Upper lobe of left lung (tissue), 6 donors: ENCODE results near the gene PMVK. TPM values are rescaled to one million over a fixed set of nuclear protein-coding genes. Genes with fewer than 3 reads are reported as not detected.

ENCODE experiments used
- ATAC-seq, 2 donors: fragments of 200-7000 bp; cut with Tn5 transposase; one replicate each; pipeline ENCODE4 v1.9.1; 2022; ENCODE audit warnings: mild to moderate bottlenecking in 2 of 2, moderate library complexity in 2 of 2; ENCODE audit not compliant: low FRiP score in 2 of 2
- DNase-seq, 2 donors: peaks; one replicate each; pipeline ENCODE4 v3.0.0-alpha.2; 2019 to 2020
- H3K27ac ChIP-seq, 4 donors: fragments of 200-600 bp; sonication (generic); one replicate each; pipeline ENCODE4 v1.5.1; 2016 to 2019
- H3K27me3 ChIP-seq, 4 donors: fragments of 200-600 bp; sonication (generic); one replicate each; pipeline ENCODE4 v1.5.1; 2017 to 2019
- H3K36me3 ChIP-seq, 4 donors: fragments of 200-600 bp; sonication (generic); one replicate each; pipeline ENCODE4 v1.5.1; 2016 to 2019
- H3K4me1 ChIP-seq, 4 donors: fragments of 200-600 bp; sonication (generic); one replicate each; pipeline ENCODE4 v1.5.1; 2018 to 2019
- H3K4me3 ChIP-seq, 4 donors: fragments of 200-600 bp; sonication (generic); one replicate each; pipeline ENCODE4 v1.5.1; 2017 to 2019; ENCODE audit warnings: mild to moderate bottlenecking in 2 of 4, moderate library complexity in 1 of 4
- H3K9me3 ChIP-seq, 4 donors: fragments of 200-600 bp; sonication (generic); one replicate each; pipeline ENCODE4 v1.5.1; 2018 to 2019
- CTCF ChIP-seq, 6 experiments: fragments of 450-650 bp in 4 of 6; fragments of 200-600 bp in 2 of 6; sonication (generic) in 2 of 6; IDR thresholded peaks; one replicate each; pipeline ENCODE4 v1.5.1; 2016 to 2019; ENCODE audit warnings: antibody characterized with exemption in 6 of 6
- EP300 ChIP-seq, 4 donors: sonication (generic); formaldehyde crosslinking; IDR thresholded peaks; one replicate each; pipeline ENCODE4 v1.5.1; 2017; ENCODE audit warnings: antibody characterized with exemption in 4 of 4, control low read depth in 2 of 4
- POLR2A ChIP-seq, 4 donors: fragments of 450-650 bp; IDR thresholded peaks; one replicate each; pipeline ENCODE4 v1.5.1; 2016 to 2017; ENCODE audit warnings: antibody characterized with exemption in 4 of 4, mild to moderate bottlenecking in 2 of 4
- POLR2AphosphoS5 ChIP-seq, 2 donors: sonication (generic); formaldehyde crosslinking; IDR thresholded peaks; one replicate each; pipeline ENCODE4 v1.5.1; 2017; ENCODE audit warnings: antibody characterized with exemption in 2 of 2
- WGBS, 2 donors: methylation state at CpG; one replicate each; pipeline ENCODE4 v1.1.5; 2017 to 2018; 5-methylcytosine and 5-hydroxymethylcytosine counted together
- total RNA-seq, 6 donors: library from RNA; depleted of rRNA in 4 of 6; stranded (reverse); fragments of >200 nt in 4 of 6; gene quantifications; one replicate each; pipeline versions ENCODE4 v1.1.0 to v1.2.1, GENCODE V29; 2016 to 2021
- donor health status: DM: no; HTN: no; CAD: no; lungs with moderate emphysema.
- donor health status: DM: no; HTN: yes; CAD: no; lungs with severe emphysema.

The PMVK gene
- total RNA-seq, 6 donors from 2014 or later = 9.4 to 51.6 (median 29.8) TPM

GRCh38 chr1:154973344-154974101, 37.0 kb upstream of the PMVK start:
- ATAC-seq = peak; percentile 80 to 88
- Histone ChIP-seq H3K4me1 (peaks cover 44 to 59% (median 55%) of the 10 kb centered on the region in 4 donors), H3K36me3 (peaks cover 0 to 9% (median 4%) of the 10 kb centered on the region in 4 donors), H3K4me3 (peak overlapping the region; percentile 26 to 74 (median 63)), H3K9me3 (no peaks in the 10 kb centered on the region), H3K27me3 (no peaks in the 10 kb centered on the region), H3K27ac (peak overlapping the region; percentile 97 to 99 (median 98))
- WGBS, 2 donors = 3 to 6% methylated on average over 35 to 37 of the region's 37 CpGs
- DNase-seq = peak in 1 of 2 donors; percentile 97
- peak in 1 of 6 experiments; percentile 6 for TF ChIP-seq CTCF (IDR thresholded peaks at IDR 0.05)
- peak in 2 of 4 donors; percentile 44 to 59 for TF ChIP-seq POLR2A (IDR thresholded peaks at IDR 0.05)
- TF ChIP-seq EP300 (IDR thresholded peaks at IDR 0.05) = peak in 1 of 4 donors; percentile 0
- peak; percentile 64 to 86 for TF ChIP-seq POLR2AphosphoS5 (IDR thresholded peaks at IDR 0.05)

GRCh38 chr1:154972517-154973343, 36.2 kb upstream of the PMVK start:
- Histone ChIP-seq H3K36me3 (peaks cover under 1 to 17% (median 10%) of the 10 kb centered on the region in 4 donors), H3K4me1 (peaks cover 45 to 63% (median 60%) of the 10 kb centered on the region in 4 donors), H3K27me3 (no peaks in the 10 kb centered on the region), H3K27ac (peak overlapping the region; percentile 97 to 99 (median 98)), H3K4me3 (peak overlapping the region in 3 of 4 donors; percentile 61 to 74 (median 65)), H3K9me3 (no peaks in the 10 kb centered on the region)
- 23 to 27% methylated on average over 18 of the region's 18 CpGs for WGBS, 2 donors
- ATAC-seq (peak in 1 of 2 donors; percentile 28), DNase-seq (peak in 1 of 2 donors; percentile 90)
- TF ChIP-seq POLR2A (IDR thresholded peaks at IDR 0.05) (peak in 1 of 4 donors; percentile 46), CTCF (IDR thresholded peaks at IDR 0.05) (no peak), EP300 (IDR thresholded peaks at IDR 0.05) (peak in 3 of 4 donors; percentile 68 to 87 (median 75)), POLR2AphosphoS5 (IDR thresholded peaks at IDR 0.05) (peak; percentile 89 to 95)

GRCh38 chr1:154972213-154972516, 35.6 kb upstream of the PMVK start:
- Histone ChIP-seq H3K36me3 (peaks cover 3 to 23% (median 16%) of the 10 kb centered on the region in 4 donors), H3K27me3 (no peaks in the 10 kb centered on the region), H3K27ac (peak overlapping the region; percentile 97 to 99 (median 98)), H3K4me1 (peaks cover 50 to 68% (median 64%) of the 10 kb centered on the region in 4 donors), H3K4me3 (peak overlapping the region in 2 of 4 donors; percentile 11 to 61), H3K9me3 (no peaks in the 10 kb centered on the region)
- ATAC-seq (no peak), DNase-seq (no peak)
- no peak for TF ChIP-seq CTCF (IDR thresholded peaks at IDR 0.05)
- peak in 1 of 4 donors; percentile 28 for TF ChIP-seq POLR2A (IDR thresholded peaks at IDR 0.05)
- 45 to 64% methylated on average over 3 of the region's 3 CpGs for WGBS, 2 donors

- no peak for ATAC-seq
- peak in 1 of 4 donors; percentile 16 for TF ChIP-seq EP300 (IDR thresholded peaks at IDR 0.05)
- no peak for TF ChIP-seq CTCF (IDR thresholded peaks at IDR 0.05)
- no peaks in the 10 kb centered on the region for H3K27me3 ChIP-seq
- H3K9me3 ChIP-seq = no peaks in the 10 kb centered on the region
- peak overlapping the region in 3 of 4 donors; percentile 25 to 61 (median 31) for H3K4me3 ChIP-seq
- H3K4me1 ChIP-seq = peaks cover 50 to 66% (median 64%) of the 10 kb centered on the region in 4 donors
- 34 to 44% methylated on average over 10 of the region's 10 CpGs for WGBS, 2 donors
- peak in 1 of 2 donors; percentile 68 for DNase-seq
- H3K27ac ChIP-seq = peak overlapping the region; percentile 97 to 99 (median 98)
- peaks cover 9 to 30% (median 21%) of the 10 kb centered on the region in 4 donors for H3K36me3 ChIP-seq
Measured at GRCh38 chr1:154971341-154971998, 35.0 kb upstream of the PMVK start.
